GM19351 (cell line): ENCODE results near the gene DNAJC21.
A peak's percentile ranks its signal among the peaks of the same experiment; 100 is the strongest.

Experiments
- ATAC-seq: cut with Tn5 transposase; IDR thresholded peaks from one replicate; pipeline ENCODE4 v1.9.1; 2021; ENCODE audit warnings: mild to moderate bottlenecking, moderate library complexity; ENCODE audit not compliant: unreplicated experiment

Gene DNAJC21

GRCh38 chr5:34929134-34929719 is at the start of gene DNAJC21:
TSS of gene DNAJC21 (plus strand) at chr5:34929559. CDS start at chr5:34929820, 261 bp downstream.
- peak; percentile 78 for ATAC-seq

- ATAC-seq = no peak
Measured at GRCh38 chr5:34881246-34881645, 48.1 kb upstream of the DNAJC21 start.

DNA sequence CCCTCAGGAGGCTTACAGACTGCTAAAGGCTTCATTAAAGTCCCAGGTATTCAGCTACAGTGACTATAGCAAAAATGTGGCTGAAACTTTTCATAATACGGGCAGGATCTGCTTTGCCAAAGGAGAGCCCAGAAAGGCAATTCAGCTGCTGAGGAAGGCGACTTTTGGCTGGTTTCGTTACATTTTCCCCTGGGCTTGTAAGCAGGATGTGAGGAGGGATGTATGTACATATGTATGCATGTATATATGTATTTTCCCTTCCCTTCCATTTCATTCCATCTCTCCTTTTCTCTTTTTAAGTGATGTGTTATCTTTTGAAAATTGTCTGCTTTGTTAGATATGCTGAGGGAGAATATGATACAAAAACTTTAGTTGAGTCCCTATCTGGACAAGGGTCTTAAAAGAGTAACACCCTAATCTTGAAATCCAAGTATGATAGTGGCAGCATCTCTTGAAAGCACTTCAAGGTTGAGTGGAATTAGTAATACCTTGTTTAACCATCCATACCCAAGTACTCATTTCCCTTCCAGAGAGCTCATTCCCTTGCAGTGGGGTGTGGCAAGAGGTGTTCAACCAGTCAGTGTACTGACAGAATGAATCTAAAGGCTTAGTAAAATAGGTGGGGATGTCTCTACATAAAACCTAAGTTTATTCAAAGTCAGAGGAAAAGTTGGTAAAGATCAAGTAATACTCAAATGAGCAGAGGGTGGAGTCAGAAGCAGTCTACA is 42.8 kb upstream of the DNAJC21 start:
- ATAC-seq = no peak

DNA sequence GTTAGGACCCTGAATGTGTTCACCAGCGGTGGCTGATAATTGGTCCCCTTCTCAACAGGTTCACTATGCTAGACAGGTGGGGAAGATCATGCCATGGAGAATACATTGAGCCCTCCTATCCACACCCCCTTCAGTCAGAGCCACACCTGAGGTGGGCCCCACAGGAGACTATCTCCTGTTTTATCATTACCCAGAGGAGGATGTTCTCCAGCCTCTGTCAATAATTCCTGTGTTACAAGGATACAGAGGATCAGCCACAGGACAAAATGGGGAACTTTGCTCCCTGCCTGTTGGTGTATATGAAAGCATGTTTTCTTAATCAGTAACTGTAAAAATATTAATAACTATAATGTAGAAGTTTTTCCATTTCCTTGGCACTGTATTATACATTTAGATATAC is 40.0 kb upstream of the DNAJC21 start:
- ATAC-seq = no peak

- ATAC-seq = no peak
Measured at GRCh38 chr5:34891981-34892380, 37.4 kb upstream of the DNAJC21 start.

- no peak for ATAC-seq
Measured at GRCh38 chr5:34892414-34892813, 36.9 kb upstream of the DNAJC21 start.

- no peak for ATAC-seq
Measured at GRCh38 chr5:34894716-34895115, 34.6 kb upstream of the DNAJC21 start.

DNA sequence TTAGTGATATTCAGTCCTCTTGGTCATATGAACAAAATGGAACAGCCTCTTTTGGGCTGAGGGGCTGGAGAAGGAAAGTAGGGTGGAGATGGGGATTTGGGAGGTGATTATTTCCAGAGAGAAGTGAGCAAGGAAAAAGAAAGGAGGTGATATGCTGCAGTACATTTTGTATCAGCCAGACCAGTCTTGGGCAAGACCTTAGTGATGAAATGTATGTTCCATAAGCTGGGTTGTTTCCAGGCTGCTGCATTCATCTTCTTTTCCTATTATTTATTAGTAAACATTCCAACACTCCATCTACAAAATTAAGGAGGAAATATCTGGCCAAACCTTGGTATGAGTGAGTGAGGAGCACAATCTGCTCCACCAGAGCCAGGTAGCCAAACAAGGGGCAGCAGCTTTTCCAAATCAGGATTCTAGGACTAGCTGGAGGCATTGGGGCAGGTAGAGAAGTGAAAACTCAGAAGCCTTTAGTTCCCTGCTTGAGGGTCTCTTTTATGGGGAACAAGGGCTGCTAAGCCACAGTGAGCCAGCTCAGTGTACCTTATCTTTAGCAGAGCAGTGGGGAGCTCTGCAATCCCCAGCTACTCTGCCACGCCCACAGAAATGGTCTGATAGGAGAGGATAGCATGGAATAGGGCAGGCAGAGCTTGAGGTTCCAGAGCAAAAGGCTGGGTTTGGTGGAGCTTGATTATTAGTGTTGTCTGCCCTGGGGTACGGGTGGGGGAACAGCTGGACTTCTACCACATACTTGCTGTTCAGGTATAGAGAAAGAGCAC is 33.5 kb upstream of the DNAJC21 start:
- no peak for ATAC-seq

DNA sequence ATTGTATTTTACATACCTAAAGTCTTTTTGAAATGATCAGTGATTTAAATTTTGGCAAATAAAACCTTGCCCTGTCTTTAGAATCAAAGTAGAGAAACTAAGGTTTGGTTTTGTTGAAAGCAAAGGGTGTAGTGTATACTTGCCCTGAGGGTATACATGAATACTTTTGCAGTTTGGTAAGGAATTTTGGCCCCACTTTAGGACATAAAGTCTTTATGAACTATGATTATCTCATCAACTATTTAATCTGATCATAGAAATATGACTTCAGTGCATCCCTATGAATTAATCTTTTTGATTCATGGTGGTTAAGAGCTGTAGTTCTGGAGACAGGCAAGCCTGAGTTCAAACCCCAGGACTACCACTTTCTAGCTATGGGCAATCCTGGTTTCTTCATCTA is 31.7 kb upstream of the DNAJC21 start:
- no peak for ATAC-seq

DNA sequence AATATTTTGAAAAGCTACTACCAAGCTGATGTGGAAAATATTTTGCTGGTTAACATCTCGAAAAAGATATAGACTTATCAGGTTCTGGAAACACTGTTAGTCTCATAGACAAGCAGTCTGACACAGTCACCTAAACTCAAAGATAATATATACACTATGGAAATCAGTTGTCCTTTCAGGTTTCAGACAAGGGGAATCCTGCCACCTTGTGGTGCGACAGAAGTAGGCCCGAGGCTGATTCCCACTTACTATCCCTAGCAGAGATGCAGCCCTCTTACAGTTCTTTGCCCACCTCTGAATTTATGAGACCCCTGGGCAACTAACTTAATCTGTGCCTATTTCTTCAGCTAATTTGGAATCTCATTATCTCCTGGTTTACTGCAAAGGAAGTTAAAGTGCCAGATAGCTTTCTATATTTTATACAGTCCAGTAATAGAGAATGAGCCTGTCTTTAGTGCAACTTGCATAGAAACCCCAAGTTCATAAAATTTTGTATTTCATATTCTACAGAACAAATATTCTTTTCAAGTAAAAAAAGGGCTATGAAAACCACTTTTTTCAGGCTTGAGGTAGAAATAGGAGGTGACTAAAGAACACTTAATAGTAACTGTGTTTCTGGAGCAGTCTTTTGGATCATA is 31.0 kb upstream of the DNAJC21 start:
- ATAC-seq = peak; percentile 91

DNA sequence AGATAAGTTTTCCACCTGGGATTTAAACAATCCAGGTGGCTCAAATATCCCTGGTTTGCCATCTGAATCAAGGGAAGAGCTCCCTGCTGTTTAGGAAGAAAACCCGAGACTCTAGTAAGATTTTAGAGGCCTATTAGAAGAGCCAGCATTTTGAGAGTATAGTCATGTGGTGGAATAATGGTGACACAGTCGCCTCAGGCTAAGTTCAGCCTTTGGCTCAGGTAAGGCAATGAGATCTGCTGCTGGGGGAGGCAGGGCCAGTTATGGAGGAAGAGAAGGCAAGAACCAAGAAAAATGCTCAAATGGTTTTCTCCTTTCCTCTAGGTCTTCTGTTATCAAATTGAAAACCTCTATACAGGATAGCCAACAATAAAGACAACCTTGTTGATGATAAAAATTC is 30.3 kb upstream of the DNAJC21 start:
- ATAC-seq = no peak

DNA sequence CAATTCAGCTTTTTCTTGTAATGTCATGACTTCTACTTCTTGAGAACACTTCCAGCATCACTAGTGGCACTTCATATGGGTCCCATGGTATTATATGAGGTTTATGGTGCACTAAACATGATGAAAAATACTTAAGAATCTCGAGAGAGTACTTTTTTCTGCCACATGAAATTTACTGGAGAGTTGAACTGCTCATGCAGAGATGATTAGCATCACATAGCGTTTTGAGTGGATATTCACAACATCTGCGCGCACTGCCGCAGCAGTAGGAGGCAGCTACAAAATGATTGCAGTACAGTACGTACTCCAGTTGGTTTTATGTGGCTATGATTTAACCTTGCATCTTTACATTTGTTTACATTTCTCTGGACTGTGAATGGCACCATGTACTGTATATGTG is 28.7 kb upstream of the DNAJC21 start:
- no peak for ATAC-seq

DNA sequence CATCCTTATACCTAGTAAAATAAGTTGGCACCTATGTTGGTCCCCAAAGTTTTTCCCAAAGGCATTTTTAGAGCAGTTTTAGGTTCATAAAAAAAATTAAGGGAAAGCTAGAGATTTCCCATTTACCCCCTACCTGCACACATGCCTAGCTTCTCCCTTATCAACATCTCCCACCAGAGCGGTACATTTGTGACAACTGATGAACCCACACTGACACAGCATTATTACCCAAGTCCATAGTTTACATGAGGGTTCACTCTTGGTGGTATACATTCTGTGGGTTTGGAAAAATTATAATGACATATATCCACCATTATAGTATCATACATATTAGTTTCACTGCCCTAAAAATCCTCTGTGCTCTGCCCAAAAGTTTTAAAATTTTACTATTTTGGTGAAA is 26.1 kb upstream of the DNAJC21 start:
- no peak for ATAC-seq

DNA sequence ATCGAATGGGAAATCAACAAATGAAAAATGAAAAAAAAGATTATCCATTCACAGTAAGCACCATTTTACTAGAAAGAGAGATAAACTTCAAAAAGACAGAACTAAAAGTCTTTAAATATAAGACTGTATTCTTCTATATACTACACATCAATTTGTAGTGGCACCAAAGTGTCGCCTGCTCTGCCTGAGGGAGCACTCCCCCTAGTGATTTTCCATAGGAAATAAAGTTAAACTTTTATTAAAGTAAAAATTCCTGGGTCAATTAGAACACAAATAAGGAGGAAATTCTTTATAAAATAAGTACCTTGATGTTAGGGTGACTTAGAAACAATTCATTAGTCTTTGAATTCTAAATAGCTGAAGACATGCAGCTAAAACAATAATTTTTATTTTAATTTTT is 23.8 kb upstream of the DNAJC21 start:
- ATAC-seq = no peak

DNA sequence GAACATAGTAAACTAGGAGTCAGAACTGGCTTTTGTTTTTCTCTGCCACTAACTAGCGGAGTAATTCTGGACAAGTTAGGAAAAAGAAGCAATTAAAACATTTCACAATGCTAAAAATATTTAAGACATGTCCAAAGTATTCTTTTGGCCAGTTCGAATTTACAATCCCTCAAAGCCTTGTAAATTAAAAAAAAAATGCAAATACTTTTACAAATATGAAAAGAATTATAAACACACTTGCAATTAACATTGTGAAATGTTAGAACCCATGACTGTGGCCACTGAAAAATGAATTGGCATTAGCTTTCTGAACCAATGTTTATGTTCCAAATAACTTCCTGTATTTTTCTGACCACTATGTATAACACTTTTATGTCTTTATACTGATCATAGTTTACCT is 16.3 kb upstream of the DNAJC21 start:
- ATAC-seq = no peak

GRCh38 chr5:34914671-34915138 is 14.7 kb upstream of the DNAJC21 start:
- ATAC-seq = peak; percentile 15

DNA sequence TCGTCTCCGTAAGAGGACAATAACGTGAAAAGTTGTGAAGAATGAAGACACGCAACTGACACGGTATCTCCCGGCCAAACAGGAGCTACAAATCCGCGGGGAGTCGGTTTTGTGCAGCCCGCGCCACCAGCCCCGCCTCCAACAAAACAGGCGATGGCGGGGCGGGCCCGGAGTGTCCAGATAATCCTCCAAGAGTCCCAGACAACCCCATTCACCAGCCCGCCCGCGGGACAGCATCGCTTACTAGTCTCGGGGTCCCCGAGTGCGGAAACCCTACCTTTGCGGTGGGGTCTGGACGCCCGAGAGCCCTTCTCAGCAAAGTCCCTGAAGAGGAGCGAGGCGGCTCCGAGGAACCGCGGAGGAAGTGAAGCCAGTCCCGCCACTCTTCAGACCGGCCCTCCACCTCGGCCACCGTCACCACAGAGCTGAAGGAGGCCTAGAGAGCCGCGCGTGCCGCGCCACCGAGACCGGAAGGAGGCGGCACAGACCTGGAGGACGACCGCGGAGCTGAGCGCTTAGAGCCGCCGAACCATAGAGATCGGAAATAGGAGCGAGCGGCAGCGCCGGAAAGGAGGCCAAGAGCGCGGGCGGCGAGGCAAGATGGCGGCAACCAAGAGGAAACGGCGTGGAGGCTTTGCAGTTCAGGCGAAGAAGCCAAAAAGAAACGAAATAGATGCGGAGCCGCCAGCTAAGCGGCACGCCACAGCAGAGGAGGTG is 14.1 kb upstream of the DNAJC21 start, which contains the start of the genes BRIX1 and RAD1:
Gene BRIX1, plus strand, starts transcription at position 573 of the 717 bp plus-strand sequence. Its CDS starts 28 bp downstream, at position 601.
Gene RAD1, minus strand, starts transcription at position 366 of the 717 bp plus-strand sequence. CDS start 612 bp downstream, outside the sequence.
- ATAC-seq = peak; percentile 94

DNA sequence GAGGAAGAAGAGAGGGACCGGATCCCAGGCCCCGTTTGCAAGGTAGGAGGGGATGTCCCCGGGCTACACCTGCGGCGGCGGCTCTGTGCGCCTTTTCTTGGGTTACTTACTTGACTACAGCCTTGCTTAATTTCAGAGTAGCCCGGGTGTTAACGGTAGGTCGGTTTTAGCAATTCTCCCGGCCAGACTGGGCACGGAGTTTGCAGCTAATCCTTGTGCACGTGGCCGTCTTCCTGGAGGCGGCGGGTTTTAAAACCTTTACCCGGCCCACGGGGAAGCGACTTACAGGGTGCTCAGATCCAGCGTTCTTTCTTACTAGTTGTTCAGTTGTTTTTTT is 13.5 kb upstream of the DNAJC21 start:
- ATAC-seq = peak; percentile 14

DNA sequence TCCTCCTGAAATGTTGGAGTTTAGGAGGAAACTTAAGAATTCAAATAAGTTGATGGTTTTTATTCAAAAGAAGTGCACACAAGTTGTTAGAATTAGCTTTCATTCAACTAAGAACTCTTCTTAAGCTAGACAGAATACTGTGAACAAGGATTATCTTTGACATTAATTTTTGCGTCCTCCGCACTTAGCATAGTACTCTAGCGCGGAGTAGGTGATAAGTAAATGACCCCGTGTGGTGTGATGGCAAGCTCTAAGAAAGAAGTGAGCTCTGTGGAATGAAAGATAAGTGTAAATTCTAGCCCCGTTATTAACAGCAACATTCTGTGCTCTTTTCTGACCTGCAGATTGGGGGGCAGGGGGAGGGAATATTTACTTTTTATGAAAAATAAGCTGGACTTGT is 12.8 kb upstream of the DNAJC21 start:
- no peak for ATAC-seq

DNA sequence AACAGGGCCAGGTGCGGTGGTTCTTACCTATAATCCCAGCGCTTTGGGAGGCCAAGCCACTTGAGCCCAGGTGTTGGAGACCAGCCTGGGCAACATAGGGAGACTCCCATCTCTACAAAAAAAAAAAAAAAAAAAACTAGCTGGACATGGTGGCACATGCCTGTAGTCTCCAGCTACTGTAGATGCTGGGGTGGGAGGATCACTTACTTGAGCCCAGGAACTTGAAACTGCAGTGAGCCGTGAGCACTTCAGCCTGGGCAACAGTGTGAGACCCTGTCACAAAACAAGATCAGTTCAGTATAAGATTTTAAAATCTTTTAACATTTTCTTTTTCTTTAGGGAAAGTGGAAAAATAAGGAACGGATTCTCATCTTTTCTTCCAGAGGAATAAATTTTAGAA is 11.3 kb upstream of the DNAJC21 start:
- ATAC-seq = no peak

GRCh38 chr5:34919077-34919476 is 10.3 kb upstream of the DNAJC21 start:
- no peak for ATAC-seq
